ENCODE measurements around the gene SSH3. TPM values are rescaled to one million over a fixed set of nuclear protein-coding genes. Genes with fewer than 3 reads are reported as not detected.
A peak's percentile ranks its signal among the peaks of the same experiment; 100 is the strongest.

The SSH3 gene
- total RNA-seq, 1 donor from 2014 or later, result 20.1 TPM

- Histone ChIP-seq H2AFZ (ENCODE audit: low read depth, low read length) (peak overlapping the region; percentile 61), H3K4me2 (ENCODE audit: low read length) (peak overlapping the region; percentile 42), H3K4me1 (ENCODE audit: insufficient read depth, low read length) (peaks cover 25% of the 10 kb centered on the region), H3K9ac (ENCODE audit: low read length) (peak overlapping the region; percentile 8), H3K4me3 (ENCODE audit: insufficient read depth, low read depth, low read length) (no peak overlapping the region), H4K20me1 (ENCODE audit: insufficient read depth, low read length) (peaks cover 11% of the 10 kb centered on the region), H3K9me3 (ENCODE audit: insufficient read depth, low read depth, low read length) (no peaks in the 10 kb centered on the region), H3K27ac (ENCODE audit: low read depth, low read length) (no peak overlapping the region), H3K27me3 (ENCODE audit: insufficient read depth, low read length) (no peaks in the 10 kb centered on the region), H3K36me3 (ENCODE audit: insufficient read depth, low read length) (no peaks in the 10 kb centered on the region), H3K79me2 (ENCODE audit: insufficient read depth, low read length) (peaks cover 21% of the 10 kb centered on the region)
- DNase-seq (ENCODE audit: low read depth) (peak; percentile 67), FAIRE-seq (no peak)
- no peaks in the 10 kb centered on the region for H3K9me3 Mint-ChIP-seq (ENCODE audit: unreplicated experiment)
- H3K4me1 Mint-ChIP-seq (ENCODE audit: low read depth, unreplicated experiment), result peaks cover 10% of the 10 kb centered on the region
- peaks cover 7% of the 10 kb centered on the region for H3K36me3 Mint-ChIP-seq (ENCODE audit: low read depth, unreplicated experiment)
- peak overlapping the region; percentile 53 for H3K27ac Mint-ChIP-seq (ENCODE audit: unreplicated experiment)
- no peak overlapping the region for H3K4me3 Mint-ChIP-seq (ENCODE audit: unreplicated experiment)
- peaks cover 5% of the 10 kb centered on the region for H3K27me3 Mint-ChIP-seq (ENCODE audit: low read depth, unreplicated experiment)
- no peak for TF ChIP-seq EZH2 (IDR thresholded peaks at IDR 0.05; ENCODE audit: insufficient read depth, low read length)
- TF ChIP-seq CTCF (IDR thresholded peaks at IDR 0.05; ENCODE audit: insufficient read depth, low read depth, low read length), result peak; percentile 77
Measured at GRCh38 chr11:67262731-67263675, 40.3 kb upstream of the SSH3 start.

GRCh38 chr11:67264260-67264659 is 39.1 kb upstream of the SSH3 start:
- Histone ChIP-seq H3K4me1 (ENCODE audit: insufficient read depth, low read length) (peaks cover 29% of the 10 kb centered on the region), H3K4me3 (ENCODE audit: insufficient read depth, low read depth, low read length) (no peak overlapping the region), H2AFZ (ENCODE audit: low read depth, low read length) (no peak overlapping the region), H3K9me3 (ENCODE audit: insufficient read depth, low read depth, low read length) (no peaks in the 10 kb centered on the region), H3K36me3 (ENCODE audit: insufficient read depth, low read length) (no peaks in the 10 kb centered on the region), H3K4me2 (ENCODE audit: low read length) (no peak overlapping the region), H3K27me3 (ENCODE audit: insufficient read depth, low read length) (no peaks in the 10 kb centered on the region), H4K20me1 (ENCODE audit: insufficient read depth, low read length) (peaks cover 24% of the 10 kb centered on the region), H3K27ac (ENCODE audit: low read depth, low read length) (no peak overlapping the region), H3K9ac (ENCODE audit: low read length) (no peak overlapping the region), H3K79me2 (ENCODE audit: insufficient read depth, low read length) (peaks cover 33% of the 10 kb centered on the region)
- TF ChIP-seq CTCF (IDR thresholded peaks at IDR 0.05; ENCODE audit: insufficient read depth, low read depth, low read length) (no peak), EZH2 (IDR thresholded peaks at IDR 0.05; ENCODE audit: insufficient read depth, low read length) (no peak)
- DNase-seq (ENCODE audit: low read depth) (no peak), FAIRE-seq (no peak)
- H3K27me3 Mint-ChIP-seq (ENCODE audit: low read depth, unreplicated experiment), result peaks cover 5% of the 10 kb centered on the region
- H3K4me1 Mint-ChIP-seq (ENCODE audit: low read depth, unreplicated experiment), result peaks cover 12% of the 10 kb centered on the region
- H3K27ac Mint-ChIP-seq (ENCODE audit: unreplicated experiment), result peak overlapping the region; percentile 58
- H3K36me3 Mint-ChIP-seq (ENCODE audit: low read depth, unreplicated experiment), result peaks cover 7% of the 10 kb centered on the region
- H3K4me3 Mint-ChIP-seq (ENCODE audit: unreplicated experiment), result peak overlapping the region; percentile 80
- H3K9me3 Mint-ChIP-seq (ENCODE audit: unreplicated experiment), result no peaks in the 10 kb centered on the region
